Keratinocyte (primary cell): ENCODE results near the gene SCN10A. TPM values are rescaled to one million over a fixed set of nuclear protein-coding genes. Genes with fewer than 3 reads are reported as not detected.

Experiments
- DNase-seq: peaks from one replicate; pipeline ENCODE4 v3.0.0-alpha.2; 2011; ENCODE audit warnings: low read depth, missing footprints, low spot score
- FAIRE-seq: peaks from 2 replicates; lab custom pipeline; 2011; peaks lifted over from hg19 to GRCh38; lab: Jason Lieb, UNC
- H2AFZ ChIP-seq: 2 replicates; pipeline ENCODE4 v1.6.0; 2012; ENCODE audit warnings: low read length, control low read depth, inconsistent platforms; ENCODE audit not compliant: control insufficient read depth
- H3K27ac ChIP-seq: 2 replicates; pipeline ENCODE4 v1.5.1; 2011; ENCODE audit warnings: low read length; ENCODE audit not compliant: control insufficient read depth, insufficient read depth
- H3K27me3 ChIP-seq: 3 replicates; pipeline ENCODE4 v1.6.0; 2011; ENCODE audit warnings: low read length; ENCODE audit not compliant: control insufficient read depth, insufficient read depth; ENCODE audit errors: extremely low read depth
- H3K36me3 ChIP-seq, 2 experiments: 2 replicates in 1 of 2; 3 replicates in 1 of 2; pipeline ENCODE4 v1.5.1; 2011; ENCODE audit warnings: low read length in 2 of 2, mild to moderate bottlenecking in 1 of 2; ENCODE audit not compliant: control insufficient read depth in 2 of 2, insufficient read depth in 2 of 2; ENCODE audit errors: extremely low read depth in 1 of 2
- H3K4me1 ChIP-seq: 3 replicates; pipeline ENCODE4 v1.5.1; 2011; ENCODE audit warnings: low read length; ENCODE audit not compliant: control insufficient read depth, insufficient read depth; ENCODE audit errors: extremely low read depth
- H3K4me2 ChIP-seq: 3 replicates; pipeline ENCODE4 v1.6.0; 2011; ENCODE audit warnings: low read depth, low read length; ENCODE audit not compliant: control insufficient read depth, insufficient read depth; ENCODE audit errors: extremely low read depth
- H3K4me3 ChIP-seq, 3 experiments: fragments of 200-600 bp in 1 of 3; sonication (generic) in 1 of 3; 2 replicates in 2 of 3; 3 replicates in 1 of 3; pipeline ENCODE4 v1.5.1; 2011 to 2016; ENCODE audit warnings: low read length in 3 of 3, mild to moderate bottlenecking in 3 of 3, control low read depth in 2 of 3, inconsistent platforms in 1 of 3, low read depth in 1 of 3, mixed read lengths in 1 of 3, mixed run types in 1 of 3, moderate library complexity in 1 of 3; ENCODE audit not compliant: control insufficient read depth in 2 of 3, insufficient read depth in 2 of 3; ENCODE audit errors: extremely low read depth in 1 of 3
- H3K79me2 ChIP-seq: 2 replicates; pipeline ENCODE4 v1.6.0; 2012; ENCODE audit warnings: low read length; ENCODE audit not compliant: control insufficient read depth, insufficient read depth
- H3K9ac ChIP-seq: 3 replicates; pipeline ENCODE4 v1.6.0; 2011; ENCODE audit warnings: low read length; ENCODE audit not compliant: control insufficient read depth, insufficient read depth; ENCODE audit errors: extremely low read depth
- H3K9me1 ChIP-seq: 3 replicates; pipeline ENCODE4 v1.6.0; 2011; ENCODE audit warnings: low read length; ENCODE audit not compliant: control insufficient read depth, insufficient read depth; ENCODE audit errors: extremely low read depth
- H3K9me3 ChIP-seq: 2 replicates; pipeline ENCODE4 v1.5.1; 2012; ENCODE audit warnings: low read depth, low read length; ENCODE audit not compliant: control insufficient read depth
- H4K20me1 ChIP-seq: 3 replicates; pipeline ENCODE4 v1.6.0; 2011; ENCODE audit warnings: low read length; ENCODE audit not compliant: control insufficient read depth, insufficient read depth; ENCODE audit errors: extremely low read depth
- CTCF ChIP-seq, 3 experiments: IDR thresholded peaks in 1 of 3; conservative IDR thresholded peaks in 1 of 3; optimal IDR thresholded peaks in 1 of 3; 2 replicates in 2 of 3; 3 replicates in 1 of 3; pipeline versions ENCODE3 to v1.5.1; 2011; ENCODE audit warnings: low read length in 3 of 3, mild to moderate bottlenecking in 3 of 3, moderate library complexity in 2 of 3, control low read depth in 1 of 3, inconsistent platforms in 1 of 3; ENCODE audit not compliant: insufficient read depth in 2 of 3; ENCODE audit errors: extremely low read depth in 1 of 3
- EZH2 ChIP-seq: IDR thresholded peaks from one replicate; pipeline ENCODE4 v1.6.1; 2012; ENCODE audit warnings: inconsistent platforms, mild to moderate bottlenecking, low read length, moderate library complexity
- dilution Hi-C: fragments of 300-500 bp; cut with MboI; formaldehyde crosslinking; loops from one replicate; pipeline ENCODE4 v1.7.0; 2020; ENCODE audit warnings: low sequenced_read_pairs; ENCODE audit not compliant: extremely low pct_ligation_motif_present
- polyA plus RNA-seq, 5 experiments: library from polyadenylated mRNA; depleted of rRNA in 3 of 5; stranded (reverse) in 3 of 5; stranded (forward) in 1 of 5; unstranded in 1 of 5; fragments of >200 nt; gene quantifications; 1 replicate in 1 of 5; 2 replicates in 3 of 5; 3 replicates in 1 of 5; pipeline versions ENCODE4 v1.2.1 to v1.2.3, GENCODE V29; 2011 to 2012; ENCODE audit warnings: missing spikeins in 2 of 5, low read depth in 1 of 5, low replicate concordance in 1 of 5

SCN10A gene
- polyA plus RNA-seq, 1 donor (not counting 4 experiments of a cell fraction or from before 2014, with no cell fraction given): not detected

DNA sequence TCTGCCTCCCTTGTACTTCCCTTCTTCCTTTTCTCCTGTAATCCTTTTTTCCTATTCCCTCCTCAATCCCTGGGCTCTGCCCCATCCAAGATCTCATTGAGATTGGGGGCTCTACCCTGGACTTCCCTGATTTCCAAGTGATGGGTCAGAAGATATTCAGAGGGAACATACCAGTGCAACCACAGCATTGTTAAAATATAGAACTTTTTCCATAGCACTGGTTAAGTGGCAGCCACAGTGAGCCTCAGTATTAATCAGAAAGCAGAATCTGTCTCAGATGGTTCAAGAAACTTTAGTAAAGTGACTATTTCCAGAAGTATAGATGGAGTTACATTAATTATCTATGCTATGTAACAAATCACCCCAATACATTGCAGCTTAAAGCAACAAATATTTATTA is 18.7 kb upstream of the SCN10A start:
- H3K27me3 ChIP-seq: no peaks in the 10 kb centered on the region
- no peak overlapping the region for H3K4me3 ChIP-seq

GRCh38 chr3:38834110-38834509 is 18.1 kb upstream of the SCN10A start:
- no peak for FAIRE-seq

More for the DNA sequence above, 18.7 kb upstream of the SCN10A start:
- no peak for FAIRE-seq
- H3K9ac ChIP-seq: no peak overlapping the region
- H3K4me1 ChIP-seq: no peaks in the 10 kb centered on the region
- no peaks in the 10 kb centered on the region for H3K9me1 ChIP-seq
- dilution Hi-C loops: no loop called here
- no peaks in the 10 kb centered on the region for H4K20me1 ChIP-seq
- H3K79me2 ChIP-seq: no peaks in the 10 kb centered on the region
- H3K27ac ChIP-seq: no peak overlapping the region
- no peak overlapping the region for H3K4me2 ChIP-seq
- no peak overlapping the region for H2AFZ ChIP-seq
- H3K36me3 ChIP-seq: no peaks in the 10 kb centered on the region
- no peaks in the 10 kb centered on the region for H3K9me3 ChIP-seq
- no peak for TF ChIP-seq EZH2
- no peak for TF ChIP-seq CTCF (optimal IDR thresholded peaks at IDR 0.05 in 1 of 3, IDR thresholded peaks at IDR 0.05 in 1 of 3, conservative IDR thresholded peaks at IDR 0.05 in 1 of 3; ENCODE audit: extremely low read depth in 1 of 3, insufficient read depth in 2 of 3, low read length in 3 of 3)
- DNase-seq: no peak

More at GRCh38 chr3:38834110-38834509, 18.1 kb upstream of the SCN10A start:
- no peaks in the 10 kb centered on the region for H3K9me1 ChIP-seq
- no peak for TF ChIP-seq CTCF (optimal IDR thresholded peaks at IDR 0.05 in 1 of 3, IDR thresholded peaks at IDR 0.05 in 1 of 3, conservative IDR thresholded peaks at IDR 0.05 in 1 of 3; ENCODE audit: extremely low read depth in 1 of 3, insufficient read depth in 2 of 3, low read length in 3 of 3)
- TF ChIP-seq EZH2: no peak
- H2AFZ ChIP-seq: no peak overlapping the region
- dilution Hi-C loops: no loop called here
- no peak for DNase-seq
- H3K27ac ChIP-seq: no peak overlapping the region
- H3K27me3 ChIP-seq: no peaks in the 10 kb centered on the region
- no peaks in the 10 kb centered on the region for H3K4me1 ChIP-seq
- H3K79me2 ChIP-seq: no peaks in the 10 kb centered on the region
- H3K4me2 ChIP-seq: no peak overlapping the region
- H3K4me3 ChIP-seq: no peak overlapping the region
- H3K9me3 ChIP-seq: no peaks in the 10 kb centered on the region
- H4K20me1 ChIP-seq: no peaks in the 10 kb centered on the region
- no peaks in the 10 kb centered on the region for H3K36me3 ChIP-seq
- H3K9ac ChIP-seq: no peak overlapping the region
